GM12878 (cell line): ENCODE data around the gene DNAJC5G. TPM values are rescaled to one million over a fixed set of nuclear protein-coding genes. Genes with fewer than 3 reads are reported as not detected.

ENCODE experiments used
- BCLAF1 ChIP-seq: fragments of 450-650 bp; IDR thresholded peaks from 2 replicates; pipeline ENCODE4 v1.6.1; 2017; ENCODE audit warnings: antibody characterized with exemption, mild to moderate bottlenecking, moderate library complexity
- CEBPZ ChIP-seq: fragments of 150-350 bp; IDR thresholded peaks from 2 replicates; pipeline ENCODE4 v1.6.1; 2016; ENCODE audit warnings: low read depth, low read length
- CHD2 ChIP-seq: IDR thresholded peaks from 2 replicates; pipeline ENCODE4 v1.6.1; 2011; ENCODE audit warnings: low read depth, low read length, improper control_type of control experiment, borderline replicate concordance
- E4F1 ChIP-seq: fragments of 450-650 bp; IDR thresholded peaks from 2 replicates; pipeline ENCODE4 v1.6.1; 2018; ENCODE audit warnings: borderline replicate concordance, mild to moderate bottlenecking; ENCODE audit not compliant: partially characterized antibody
- HSF1 ChIP-seq: fragments of 150-350 bp; IDR thresholded peaks from 2 replicates; pipeline ENCODE4 v1.6.1; 2014; ENCODE audit warnings: mild to moderate bottlenecking, low read depth, low read length
- MEF2A ChIP-seq: IDR thresholded peaks from 2 replicates; pipeline ENCODE4 v1.6.1; 2011; ENCODE audit warnings: low read depth, mild to moderate bottlenecking, low read length, moderate library complexity; ENCODE audit not compliant: insufficient read depth
- NFYA ChIP-seq: IDR thresholded peaks from 2 replicates; pipeline ENCODE4 v1.6.1; 2011; ENCODE audit warnings: low read depth, mild to moderate bottlenecking, low read length, improper control_type of control experiment, borderline replicate concordance
- NR2C1 ChIP-seq: fragments of 450-650 bp; IDR thresholded peaks from 2 replicates; pipeline ENCODE4 v1.6.1; 2017; ENCODE audit warnings: antibody characterized with exemption, mild to moderate bottlenecking, moderate library complexity
- NR2F1 ChIP-seq: fragments of 450-650 bp; conservative IDR thresholded peaks from 2 replicates; pipeline ENCODE4 v1.6.1; 2017; ENCODE audit warnings: mild to moderate bottlenecking
- PML ChIP-seq: IDR thresholded peaks from 2 replicates; pipeline ENCODE4 v1.6.1; 2012; ENCODE audit warnings: low read length, inconsistent platforms
- RAD21 ChIP-seq: IDR thresholded peaks from 2 replicates; pipeline ENCODE4 v1.6.1; 2011; ENCODE audit warnings: mild to moderate bottlenecking, low read depth, low read length, moderate library complexity; ENCODE audit not compliant: insufficient read depth
- RFX5 ChIP-seq: IDR thresholded peaks from 2 replicates; pipeline ENCODE4 v1.6.1; 2011; ENCODE audit warnings: low read depth, low read length, improper control_type of control experiment
- SREBF2 ChIP-seq: IDR thresholded peaks from 2 replicates; pipeline ENCODE4 v1.6.1; 2012; ENCODE audit warnings: mild to moderate bottlenecking, low read length
- ZBTB4 ChIP-seq: fragments of 450-650 bp; formaldehyde crosslinking; IDR thresholded peaks from 2 replicates; pipeline ENCODE4 v1.4.0; 2022; ENCODE audit warnings: mild to moderate bottlenecking, moderate library complexity
- polyA plus RNA-seq, 11 experiments: library from polyadenylated mRNA; depleted of rRNA in 4 of 11; unstranded in 6 of 11; stranded (reverse) in 5 of 11; fragments of >200 nt; fragmentation: Nextera tagmentation in 4 of 11; fragmentation: Illumina TruSeq in 1 of 11; extraction: Ambion mirVana in 4 of 11; extraction: Trizol in 1 of 11; gene quantifications; 1 replicate in 1 of 11; 2 replicates in 10 of 11; pipeline versions ENCODE4 v1.2.1 to v1.2.3, GENCODE V29; 2011 to 2016; ENCODE audit warnings: inconsistent platforms in 2 of 11, missing spikeins in 2 of 11, low read depth in 1 of 11
- total RNA-seq, 4 experiments: library from RNA; depleted of rRNA in 3 of 4; stranded (reverse); fragments of >200 nt in 3 of 4; fragmentation: Illumina TruSeq in 1 of 4; extraction: Trizol in 1 of 4; gene quantifications; 2 replicates each; pipeline versions ENCODE4 v1.2.1 to v1.2.3, GENCODE V29; 2013 to 2021

Gene DNAJC5G
- total and polyA plus RNA-seq, 10 of the 15 experiments (the other 5 are each of a cell fraction or from before 2014, with no cell fraction given) = not detected

- TF ChIP-seq ZBTB4 = no peak
- no peak for TF ChIP-seq MEF2A
- peak; percentile 97 for TF ChIP-seq PML
- no peak; the same call in 1 of the 2 replicates for TF ChIP-seq CHD2
- TF ChIP-seq RFX5 = no peak
- TF ChIP-seq RAD21 = no peak
- TF ChIP-seq SREBF2 = no peak
- TF ChIP-seq NFYA = no peak
- no peak; the same call in 1 of the 2 replicates for TF ChIP-seq NR2F1
- TF ChIP-seq BCLAF1 = no peak; the same call in 1 of the 2 replicates
- no peak for TF ChIP-seq NR2C1
- TF ChIP-seq CEBPZ = no peak
- no peak for TF ChIP-seq HSF1
- TF ChIP-seq E4F1 = no peak
These were observed 47.7 kb downstream of the DNAJC5G start, which contains the start of gene MPV17 (continued) for GRCh38 chr2:27322766-27323595.
